DOHH2 (cell line): ENCODE measurements around the gene FTCD.
A peak's percentile ranks its signal among the peaks of the same experiment; 100 is the strongest.
"Not testable (repeated sequence)": the region's sequence is repeated elsewhere in the genome, so short reads cannot be mapped to it uniquely, and the experiment has no call there.

Experiments
- H3F3A ChIP-seq: fragments of 200-600 bp; sonication (generic), shearing (Covaris generic); 2 replicates; pipeline ENCODE4 v1.6.0; 2016; ENCODE audit warnings: antibody characterized with exemption, mild to moderate bottlenecking; ENCODE audit not compliant: control insufficient read depth, insufficient read depth
- H3K27ac ChIP-seq: fragments of 200-600 bp; sonication (generic); 2 replicates; pipeline ENCODE4 v1.5.1; 2014; ENCODE audit warnings: low read depth, mild to moderate bottlenecking, low read length, moderate library complexity
- H3K27me3 ChIP-seq: fragments of 200-600 bp; sonication (generic); 2 replicates; pipeline ENCODE4 v1.6.1; 2014; ENCODE audit warnings: mild to moderate bottlenecking, low read length, mixed read lengths; ENCODE audit not compliant: control insufficient read depth
- H3K36me3 ChIP-seq: fragments of 200-600 bp; sonication (generic); 2 replicates; pipeline ENCODE4 v1.6.1; 2014; ENCODE audit warnings: mild to moderate bottlenecking, low read length, moderate library complexity, mixed read lengths; ENCODE audit not compliant: control insufficient read depth
- H3K4me1 ChIP-seq: fragments of 200-600 bp; sonication (generic); 2 replicates; pipeline ENCODE4 v1.6.1; 2014; ENCODE audit warnings: mild to moderate bottlenecking, low read length, mixed read lengths; ENCODE audit not compliant: control insufficient read depth
- H3K4me2 ChIP-seq: fragments of 200-600 bp; sonication (generic); 2 replicates; pipeline ENCODE4 v1.6.0; 2014; ENCODE audit warnings: mild to moderate bottlenecking, low read length, moderate library complexity
- H3K4me3 ChIP-seq: fragments of 200-600 bp; sonication (generic); 2 replicates; pipeline ENCODE4 v1.5.1; 2014; ENCODE audit warnings: mild to moderate bottlenecking, low read length, mixed read lengths
- H3K79me2 ChIP-seq: fragments of 200-600 bp; sonication (generic); 2 replicates; pipeline ENCODE4 v1.6.1; 2014; ENCODE audit warnings: mild to moderate bottlenecking, low read length, mixed read lengths; ENCODE audit not compliant: control insufficient read depth
- H3K9me2 ChIP-seq: fragments of 200-600 bp; sonication (generic); replicated peaks from 2 replicates; pipeline ENCODE4 v1.6.1; 2014; ENCODE audit warnings: mild to moderate bottlenecking, low read length, mixed read lengths; ENCODE audit not compliant: control insufficient read depth
- H3K9me3 ChIP-seq: fragments of 200-600 bp; sonication (generic); 2 replicates; pipeline ENCODE4 v1.6.1; 2014; ENCODE audit warnings: antibody characterized with exemption, low read length, mixed read lengths; ENCODE audit not compliant: control insufficient read depth, insufficient read depth
- H4K20me1 ChIP-seq: fragments of 200-600 bp; sonication (generic); 2 replicates; pipeline ENCODE4 v1.6.0; 2014; ENCODE audit warnings: low read depth, mild to moderate bottlenecking, antibody characterized with exemption, low read length, moderate library complexity; ENCODE audit not compliant: control insufficient read depth, insufficient read depth
- EZH2phosphoT487 ChIP-seq: fragments of 200-600 bp; sonication (generic); IDR thresholded peaks from 2 replicates; pipeline ENCODE4 v1.6.1; 2017; ENCODE audit warnings: borderline replicate concordance, mild to moderate bottlenecking, antibody characterized with exemption, low read length, moderate library complexity, mixed read lengths
- TF ChIP-seq, protein P1 (sequence below): fragments of 200-600 bp; sonication (generic); IDR thresholded peaks from one replicate; pipeline ENCODE4 v1.5.1; 2014; ENCODE audit warnings: antibody characterized with exemption, mild to moderate bottlenecking, low read depth, low read length; ENCODE audit not compliant: poor library complexity, severe bottlenecking

FTCD gene

GRCh38 chr21:46147429-46147828 lies 8.0 kb downstream of the FTCD start:
- not testable (repeated sequence) for H3K27me3 ChIP-seq, H3K9me2 ChIP-seq, H3K4me3 ChIP-seq, H4K20me1 ChIP-seq, H3K27ac ChIP-seq, H3K4me2 ChIP-seq, H3K79me2 ChIP-seq, H3K4me1 ChIP-seq, H3F3A ChIP-seq, H3K9me3 ChIP-seq, H3K36me3 ChIP-seq
- TF ChIP-seq, protein P1, sequence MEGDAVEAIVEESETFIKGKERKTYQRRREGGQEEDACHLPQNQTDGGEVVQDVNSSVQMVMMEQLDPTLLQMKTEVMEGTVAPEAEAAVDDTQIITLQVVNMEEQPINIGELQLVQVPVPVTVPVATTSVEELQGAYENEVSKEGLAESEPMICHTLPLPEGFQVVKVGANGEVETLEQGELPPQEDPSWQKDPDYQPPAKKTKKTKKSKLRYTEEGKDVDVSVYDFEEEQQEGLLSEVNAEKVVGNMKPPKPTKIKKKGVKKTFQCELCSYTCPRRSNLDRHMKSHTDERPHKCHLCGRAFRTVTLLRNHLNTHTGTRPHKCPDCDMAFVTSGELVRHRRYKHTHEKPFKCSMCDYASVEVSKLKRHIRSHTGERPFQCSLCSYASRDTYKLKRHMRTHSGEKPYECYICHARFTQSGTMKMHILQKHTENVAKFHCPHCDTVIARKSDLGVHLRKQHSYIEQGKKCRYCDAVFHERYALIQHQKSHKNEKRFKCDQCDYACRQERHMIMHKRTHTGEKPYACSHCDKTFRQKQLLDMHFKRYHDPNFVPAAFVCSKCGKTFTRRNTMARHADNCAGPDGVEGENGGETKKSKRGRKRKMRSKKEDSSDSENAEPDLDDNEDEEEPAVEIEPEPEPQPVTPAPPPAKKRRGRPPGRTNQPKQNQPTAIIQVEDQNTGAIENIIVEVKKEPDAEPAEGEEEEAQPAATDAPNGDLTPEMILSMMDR = peak; percentile 54

GRCh38 chr21:46146856-46147255 lies 8.5 kb downstream of the FTCD start:
- no peak overlapping the region for H3K27ac ChIP-seq
- no peaks in the 10 kb centered on the region for H3K9me2 ChIP-seq
- TF ChIP-seq, protein P1 = no peak
- TF ChIP-seq EZH2phosphoT487 = no peak
- peaks cover 5% of the 10 kb centered on the region; the same call in 1 of the 2 replicates for H3K9me3 ChIP-seq
- no peaks in the 10 kb centered on the region for H3K79me2 ChIP-seq
- no peak overlapping the region for H3K4me3 ChIP-seq
- H3K36me3 ChIP-seq = no peaks in the 10 kb centered on the region
- no peaks in the 10 kb centered on the region for H3K4me1 ChIP-seq
- H3F3A ChIP-seq = no peaks in the 10 kb centered on the region
- H4K20me1 ChIP-seq = no peaks in the 10 kb centered on the region
- H3K4me2 ChIP-seq = no peak overlapping the region
- no peaks in the 10 kb centered on the region for H3K27me3 ChIP-seq

GRCh38 chr21:46145840-46146691 lies 9.3 kb downstream of the FTCD start:
- H3K4me2 ChIP-seq = no peak overlapping the region
- TF ChIP-seq EZH2phosphoT487 = no peak
- TF ChIP-seq, protein P1 = no peak
- no peaks in the 10 kb centered on the region for H3K4me1 ChIP-seq
- H3K9me3 ChIP-seq = peaks cover 5% of the 10 kb centered on the region; the same call in 1 of the 2 replicates
- no peaks in the 10 kb centered on the region for H4K20me1 ChIP-seq
- H3K27me3 ChIP-seq = no peaks in the 10 kb centered on the region
- H3K27ac ChIP-seq = no peak overlapping the region
- H3K4me3 ChIP-seq = no peak overlapping the region
- H3K9me2 ChIP-seq = no peaks in the 10 kb centered on the region
- H3K36me3 ChIP-seq = no peaks in the 10 kb centered on the region
- no peaks in the 10 kb centered on the region for H3F3A ChIP-seq
- H3K79me2 ChIP-seq = no peaks in the 10 kb centered on the region
